Gastroesophageal sphincter (tissue), 4 donors: ENCODE results near the gene CCR9. TPM values are rescaled to one million over a fixed set of nuclear protein-coding genes. Genes with fewer than 3 reads are reported as not detected.

Source experiments
- ATAC-seq: fragments of 150-250 bp; one replicate; pipeline ENCODE4 v1.9.1; 2016; ENCODE audit warnings: mild to moderate bottlenecking, moderate library complexity
- H3K27ac ChIP-seq, 4 donors: fragments of 200-600 bp; sonication (generic) in 3 of 4; 1 replicate in 3 of 4; 2 replicates in 1 of 4; pipeline ENCODE4 v1.5.1; 2016 to 2019
- H3K27me3 ChIP-seq: fragments of 200-600 bp; sonication (generic); one replicate; pipeline ENCODE4 v1.5.1; 2019
- H3K36me3 ChIP-seq, 2 donors: fragments of 200-600 bp; sonication (generic); one replicate each; pipeline ENCODE4 v1.5.1; 2019; ENCODE audit warnings: control low read depth in 1 of 2
- H3K4me1 ChIP-seq, 3 donors: fragments of 200-600 bp; sonication (generic); 1 replicate in 2 of 3; 2 replicates in 1 of 3; pipeline ENCODE4 v1.5.1; 2016 to 2019; ENCODE audit warnings: control low read depth in 2 of 3
- H3K4me3 ChIP-seq, 2 donors: fragments of 200-600 bp; sonication (generic); one replicate each; pipeline ENCODE4 v1.5.1; 2019; ENCODE audit warnings: mild to moderate bottlenecking in 1 of 2, moderate library complexity in 1 of 2
- H3K9me3 ChIP-seq, 3 donors: fragments of 200-600 bp; sonication (generic); one replicate each; pipeline ENCODE4 v1.5.1; 2017 to 2019; ENCODE audit warnings: control low read depth in 2 of 3
- EP300 ChIP-seq: sonication (generic); formaldehyde crosslinking; IDR thresholded peaks from one replicate; pipeline ENCODE4 v1.6.1; 2017; ENCODE audit warnings: antibody characterized with exemption, mild to moderate bottlenecking
- POLR2A ChIP-seq, 2 donors: fragments of 450-650 bp; IDR thresholded peaks; one replicate each; pipeline ENCODE4 v1.6.1; 2017; ENCODE audit warnings: antibody characterized with exemption in 2 of 2, mild to moderate bottlenecking in 2 of 2, moderate library complexity in 1 of 2
- POLR2AphosphoS5 ChIP-seq: sonication (generic); formaldehyde crosslinking; IDR thresholded peaks from one replicate; pipeline ENCODE4 v1.6.1; 2017; ENCODE audit warnings: antibody characterized with exemption
- WGBS, 2 donors: methylation state at CpG; one replicate each; pipeline ENCODE4 v1.1.5; 2018; ENCODE audit warnings: low coverage in 1 of 2; 5-methylcytosine and 5-hydroxymethylcytosine counted together
- total RNA-seq, 4 donors: library from RNA; depleted of rRNA; stranded (reverse); fragments of >200 nt; gene quantifications; one replicate each; pipeline ENCODE4 v1.1.0, GENCODE V29; 2016
- TF ChIP-seq, protein P1 (sequence below), 4 experiments: fragments of 200-600 bp in 2 of 4; fragments of 450-650 bp in 2 of 4; sonication (generic) in 1 of 4; IDR thresholded peaks; one replicate each; pipeline ENCODE4 v1.5.1; 2017 to 2019; ENCODE audit warnings: antibody characterized with exemption in 4 of 4, mild to moderate bottlenecking in 2 of 4, moderate library complexity in 2 of 4

CCR9 gene
- total RNA-seq, 4 donors from 2014 or later, result not detected

DNA sequence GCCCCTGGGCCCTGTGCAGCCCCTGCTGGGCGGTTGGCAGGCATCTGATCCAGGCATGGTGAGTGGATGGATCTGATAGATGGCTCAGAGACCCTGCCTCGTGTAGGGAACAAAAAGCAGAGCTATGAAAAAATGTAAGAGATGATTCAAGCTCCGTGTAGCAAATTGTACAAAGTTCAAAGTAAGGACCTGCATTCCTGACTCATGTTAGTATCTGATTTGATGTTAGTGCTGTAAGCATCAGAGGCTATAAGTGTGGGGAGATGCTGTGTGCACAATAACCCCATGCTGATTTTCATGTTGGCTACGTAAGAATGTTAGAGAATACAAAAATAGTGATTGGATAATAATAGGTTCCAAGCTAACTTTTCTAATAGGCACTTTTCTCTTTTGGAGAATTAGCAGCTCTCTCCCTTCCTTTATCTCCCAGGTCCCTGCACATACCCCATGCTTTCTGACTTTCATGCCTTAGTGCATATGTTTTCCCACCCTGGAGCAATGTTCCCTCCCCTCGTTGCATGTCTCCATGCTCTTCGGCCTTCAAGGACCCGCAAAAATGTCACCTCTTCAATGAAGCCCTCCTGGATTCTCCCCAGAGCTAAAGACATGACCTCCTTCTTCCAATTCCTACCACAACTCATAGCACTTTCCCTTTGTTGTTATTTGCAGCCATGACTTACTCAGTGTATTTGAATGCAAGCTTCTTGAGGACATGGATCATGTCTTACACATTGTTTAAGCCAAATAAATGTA, 1.6 kb downstream of the CCR9 start:
- 43 to 66% methylated on average over 3 to 5 of the region's 7 CpGs for WGBS, 2 donors
- Histone ChIP-seq H3K36me3 (no peaks in the 10 kb centered on the region), H3K4me3 (no peak overlapping the region), H3K9me3 (no peaks in the 10 kb centered on the region), H3K27ac (no peak overlapping the region), H3K4me1 (no peaks in the 10 kb centered on the region), H3K27me3 (no peaks in the 10 kb centered on the region)
- ATAC-seq, result no peak
- TF ChIP-seq POLR2AphosphoS5 (no peak), EP300 (no peak), POLR2A (IDR thresholded peaks at IDR 0.05) (no peak)
- TF ChIP-seq, protein P1, sequence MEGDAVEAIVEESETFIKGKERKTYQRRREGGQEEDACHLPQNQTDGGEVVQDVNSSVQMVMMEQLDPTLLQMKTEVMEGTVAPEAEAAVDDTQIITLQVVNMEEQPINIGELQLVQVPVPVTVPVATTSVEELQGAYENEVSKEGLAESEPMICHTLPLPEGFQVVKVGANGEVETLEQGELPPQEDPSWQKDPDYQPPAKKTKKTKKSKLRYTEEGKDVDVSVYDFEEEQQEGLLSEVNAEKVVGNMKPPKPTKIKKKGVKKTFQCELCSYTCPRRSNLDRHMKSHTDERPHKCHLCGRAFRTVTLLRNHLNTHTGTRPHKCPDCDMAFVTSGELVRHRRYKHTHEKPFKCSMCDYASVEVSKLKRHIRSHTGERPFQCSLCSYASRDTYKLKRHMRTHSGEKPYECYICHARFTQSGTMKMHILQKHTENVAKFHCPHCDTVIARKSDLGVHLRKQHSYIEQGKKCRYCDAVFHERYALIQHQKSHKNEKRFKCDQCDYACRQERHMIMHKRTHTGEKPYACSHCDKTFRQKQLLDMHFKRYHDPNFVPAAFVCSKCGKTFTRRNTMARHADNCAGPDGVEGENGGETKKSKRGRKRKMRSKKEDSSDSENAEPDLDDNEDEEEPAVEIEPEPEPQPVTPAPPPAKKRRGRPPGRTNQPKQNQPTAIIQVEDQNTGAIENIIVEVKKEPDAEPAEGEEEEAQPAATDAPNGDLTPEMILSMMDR (IDR thresholded peaks at IDR 0.05), result no peak

DNA sequence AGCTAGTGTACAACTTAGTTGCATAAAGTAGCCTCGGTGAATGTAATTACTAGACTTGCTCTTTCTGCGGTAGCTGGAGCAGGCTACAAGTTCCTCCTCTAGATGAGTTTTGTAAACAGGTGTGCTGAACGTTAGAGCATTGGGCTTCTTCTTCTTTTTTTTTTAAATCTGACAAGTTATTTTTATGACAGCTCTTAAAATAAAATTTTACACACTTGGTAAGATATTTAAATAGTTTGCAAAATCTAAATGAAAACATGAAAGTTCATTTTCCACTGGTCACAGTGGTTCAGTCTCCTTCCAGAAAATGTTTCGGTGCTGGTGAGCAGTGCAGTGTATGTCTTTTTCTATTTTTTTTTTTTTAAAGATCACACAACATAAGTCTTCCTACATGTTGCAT, 3.0 kb downstream of the CCR9 start:
- ATAC-seq, result no peak
- H3K27ac ChIP-seq, result no peak overlapping the region
- H3K27me3 ChIP-seq, result no peaks in the 10 kb centered on the region
- H3K9me3 ChIP-seq, result no peaks in the 10 kb centered on the region
- H3K4me1 ChIP-seq, result no peaks in the 10 kb centered on the region
- H3K36me3 ChIP-seq, result no peaks in the 10 kb centered on the region
- 82% methylated on average over 4 of the region's 4 CpGs for WGBS, 2 donors
- no peak for TF ChIP-seq POLR2A (IDR thresholded peaks at IDR 0.05)
- TF ChIP-seq, protein P1 (IDR thresholded peaks at IDR 0.05), result no peak
- no peak for TF ChIP-seq POLR2AphosphoS5
- no peak for TF ChIP-seq EP300
- H3K4me3 ChIP-seq, result no peak overlapping the region

DNA sequence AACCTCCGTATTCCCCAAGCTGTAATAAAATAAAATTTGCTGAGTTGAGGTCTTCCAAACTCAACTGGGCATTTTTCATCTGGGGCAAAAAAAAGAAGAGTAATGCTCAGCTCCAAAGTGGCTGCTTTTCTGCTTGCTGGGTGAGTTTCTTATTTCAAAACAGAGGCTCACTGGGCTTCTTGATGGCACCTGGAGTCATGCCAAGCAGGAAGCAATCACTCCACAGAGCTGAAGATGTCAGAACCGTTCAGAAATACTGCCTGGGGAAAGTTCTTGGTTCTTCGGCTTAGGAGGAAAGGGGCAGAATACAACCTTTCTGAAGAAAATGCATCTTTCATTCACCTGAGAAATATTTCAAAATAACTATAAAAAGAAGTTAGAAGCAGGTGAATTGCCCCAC, 4.1 kb downstream of the CCR9 start:
- no peaks in the 10 kb centered on the region for H3K9me3 ChIP-seq
- H3K27ac ChIP-seq, result no peak overlapping the region
- no peaks in the 10 kb centered on the region for H3K36me3 ChIP-seq
- no peak overlapping the region for H3K4me3 ChIP-seq
- no peaks in the 10 kb centered on the region for H3K27me3 ChIP-seq
- 45 to 58% methylated on average over 3 of the region's 3 CpGs for WGBS, 2 donors
- no peak for ATAC-seq
- H3K4me1 ChIP-seq, result no peaks in the 10 kb centered on the region
- TF ChIP-seq POLR2A (IDR thresholded peaks at IDR 0.05), result no peak

DNA sequence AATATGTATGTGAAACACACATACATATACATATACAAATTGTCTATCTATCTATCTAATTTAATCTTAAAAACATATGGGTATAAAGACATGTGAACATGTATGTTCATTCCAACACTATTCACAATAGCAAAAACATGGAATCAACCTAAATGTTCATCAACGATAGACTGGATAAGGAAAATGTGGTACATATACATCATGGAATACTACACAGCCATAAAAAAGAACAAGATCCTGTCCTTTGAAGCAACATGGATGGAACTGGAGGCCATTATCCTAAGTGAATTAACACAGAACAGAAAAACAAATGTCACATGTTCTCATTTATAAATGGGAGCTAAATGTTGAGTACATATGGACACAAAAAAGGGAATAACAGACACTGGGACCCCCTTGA, 5.8 kb downstream of the CCR9 start:
- no peaks in the 10 kb centered on the region for H3K36me3 ChIP-seq
- ATAC-seq, result no peak
- H3K9me3 ChIP-seq, result no peaks in the 10 kb centered on the region
- no peak for TF ChIP-seq EP300
- TF ChIP-seq, protein P1 (IDR thresholded peaks at IDR 0.05), result no peak
- WGBS, 2 donors, result 80 to 100% methylated on average over 1 of the region's 1 CpG
- H3K4me1 ChIP-seq, result peaks cover 0 to 10% (median 3%) of the 10 kb centered on the region in 3 donors
- H3K27ac ChIP-seq, result no peak overlapping the region
- H3K27me3 ChIP-seq, result no peaks in the 10 kb centered on the region
- H3K4me3 ChIP-seq, result no peak overlapping the region

GRCh38 chr3:45894015-45894414, 7.7 kb downstream of the CCR9 start:
- Histone ChIP-seq H3K4me1 (peaks cover 0 to 15% (median 3%) of the 10 kb centered on the region in 3 donors), H3K36me3 (no peaks in the 10 kb centered on the region), H3K27me3 (no peaks in the 10 kb centered on the region), H3K4me3 (no peak overlapping the region), H3K27ac (no peak overlapping the region), H3K9me3 (no peaks in the 10 kb centered on the region)
- ATAC-seq, result no peak
- TF ChIP-seq POLR2AphosphoS5 (no peak), EP300 (no peak), POLR2A (IDR thresholded peaks at IDR 0.05) (no peak)
- TF ChIP-seq, protein P1 (IDR thresholded peaks at IDR 0.05), result no peak
- WGBS, 2 donors, result 76 to 83% methylated on average over 5 to 6 of the region's 6 CpGs
